ENCODE measurements around the gene CYP27B1. TPM values are rescaled to one million over a fixed set of nuclear protein-coding genes. Genes with fewer than 3 reads are reported as not detected.

Gene CYP27B1
- total and polyA plus RNA-seq, 2 donors (not counting 3 experiments of a cell fraction or from before 2014, with no cell fraction given) = 0.62 to 2.7 TPM

GRCh38 chr12:57735952-57736740, 30.7 kb downstream of the CYP27B1 start:
- dilution Hi-C loops (cut with MboI; ENCODE audit: extremely low pct_ligation_motif_present, low sequenced_read_pairs) (no loop called here), intact Hi-C loops (cut with micrococcal nuclease) (no loop called here)
- ChIA-PET CTCF (interaction anchor here (1.0 to 6.1 kb wide), 6 partner anchors 8 to 153 kb away, joined by 4 to 48 read pairs (median 7); partner anchors contain the start of gene TSPAN31), POLR2A (no interaction called here)
- BruUV-seq (replicated peaks) = no TSS peak
- Histone ChIP-seq H3K36me3 (ENCODE audit: control insufficient read depth in 2 of 2, extremely low read depth in 1 of 2, insufficient read depth in 2 of 2, low read length in 2 of 2) (no peaks in the 10 kb centered on the region), H3K4me3 (replicated peaks in 1 of 3; ENCODE audit: insufficient read depth in 1 of 3, low read depth in 1 of 3, low read length in 3 of 3) (no peak overlapping the region), H3K27ac (ENCODE audit: insufficient read depth, low read depth, low read length) (no peak overlapping the region), H4K20me1 (replicated peaks; ENCODE audit: control insufficient read depth, extremely low read depth, insufficient read depth, low read length) (no peaks in the 10 kb centered on the region), H3K4me1 (ENCODE audit: control insufficient read depth, extremely low read depth, insufficient read depth, low read length) (peaks cover 4% of the 10 kb centered on the region), H3K79me2 (ENCODE audit: control insufficient read depth, insufficient read depth, low read length) (no peaks in the 10 kb centered on the region), H3K4me2 (ENCODE audit: insufficient read depth, low read length) (no peak overlapping the region), H2AFZ (ENCODE audit: low read depth, low read length) (no peak overlapping the region), H3K9me1 (replicated peaks; ENCODE audit: control insufficient read depth, extremely low read depth, insufficient read depth, low read length) (no peaks in the 10 kb centered on the region), H3K27me3 (ENCODE audit: control insufficient read depth in 2 of 2, insufficient read depth in 2 of 2, low read length in 2 of 2) (peaks cover 80 to 84% of the 10 kb centered on the region in 2 experiments), H3K9me3 (replicated peaks; ENCODE audit: control insufficient read depth, insufficient read depth, low read length) (no peaks in the 10 kb centered on the region), H3K9ac (replicated peaks; ENCODE audit: extremely low read depth, insufficient read depth, low read length) (no peak overlapping the region)
- peak; percentile 48 for FAIRE-seq
- no peak for DNase-seq (ENCODE audit: low read depth, low spot score)
- no peak for TF ChIP-seq GATA2 (IDR thresholded peaks at IDR 0.05; ENCODE audit: insufficient read depth, insufficient read length, low read depth, low read length)
- TF ChIP-seq EZH2 (IDR thresholded peaks at IDR 0.05; ENCODE audit: borderline replicate concordance, low read depth, low read length, severe bottlenecking) = peak; percentile 58

- dilution Hi-C loops (cut with MboI; ENCODE audit: extremely low pct_ligation_motif_present, low sequenced_read_pairs) (no loop called here), intact Hi-C loops (cut with micrococcal nuclease) (no loop called here)
- Histone ChIP-seq H3K27ac (ENCODE audit: insufficient read depth, low read depth, low read length) (no peak overlapping the region), H3K79me2 (ENCODE audit: control insufficient read depth, insufficient read depth, low read length) (no peaks in the 10 kb centered on the region), H3K9me3 (replicated peaks; ENCODE audit: control insufficient read depth, insufficient read depth, low read length) (no peaks in the 10 kb centered on the region), H4K20me1 (replicated peaks; ENCODE audit: control insufficient read depth, extremely low read depth, insufficient read depth, low read length) (no peaks in the 10 kb centered on the region), H3K9ac (replicated peaks; ENCODE audit: extremely low read depth, insufficient read depth, low read length) (no peak overlapping the region), H3K27me3 (ENCODE audit: control insufficient read depth in 2 of 2, insufficient read depth in 2 of 2, low read length in 2 of 2) (peaks cover 76% of the 10 kb centered on the region in 2 experiments), H3K4me2 (ENCODE audit: insufficient read depth, low read length) (no peak overlapping the region), H3K36me3 (ENCODE audit: control insufficient read depth in 2 of 2, extremely low read depth in 1 of 2, insufficient read depth in 2 of 2, low read length in 2 of 2) (no peaks in the 10 kb centered on the region), H3K9me1 (replicated peaks; ENCODE audit: control insufficient read depth, extremely low read depth, insufficient read depth, low read length) (no peaks in the 10 kb centered on the region), H3K4me3 (replicated peaks in 1 of 3; ENCODE audit: insufficient read depth in 1 of 3, low read depth in 1 of 3, low read length in 3 of 3) (no peak overlapping the region), H3K4me1 (ENCODE audit: control insufficient read depth, extremely low read depth, insufficient read depth, low read length) (no peaks in the 10 kb centered on the region), H2AFZ (ENCODE audit: low read depth, low read length) (no peak overlapping the region)
- ChIA-PET POLR2A (no interaction called here), CTCF (interaction anchor here (1.0 to 6.1 kb wide), 4 partner anchors 9 to 152 kb away, joined by 5 to 48 read pairs (median 8); partner anchors contain the start of gene TSPAN31)
- FAIRE-seq (no peak), DNase-seq (ENCODE audit: low read depth, low spot score) (no peak)
- no peak for TF ChIP-seq MYC (IDR thresholded peaks at IDR 0.05; ENCODE audit: low read depth, low read length)
- no peak for TF ChIP-seq JUN (IDR thresholded peaks at IDR 0.05; ENCODE audit: borderline replicate concordance, insufficient read depth, insufficient read length, low read depth)
- TF ChIP-seq POLR2AphosphoS5 (IDR thresholded peaks at IDR 0.05; ENCODE audit: insufficient read depth, low read depth, low read length) = no peak
- TF ChIP-seq FOS (IDR thresholded peaks at IDR 0.05; ENCODE audit: borderline replicate concordance, insufficient read depth, low read length) = no peak
- no peak for TF ChIP-seq GATA2 (IDR thresholded peaks at IDR 0.05; ENCODE audit: insufficient read depth, insufficient read length, low read depth, low read length)
- TF ChIP-seq MAX (IDR thresholded peaks at IDR 0.05; ENCODE audit: insufficient read depth, insufficient read length) = no peak
- no peak for TF ChIP-seq POLR2A (IDR thresholded peaks at IDR 0.05; ENCODE audit: low read depth, low read length)
- TF ChIP-seq EZH2 (IDR thresholded peaks at IDR 0.05; ENCODE audit: borderline replicate concordance, low read depth, low read length, severe bottlenecking) = no peak
- BruUV-seq (replicated peaks) = no TSS peak
Observed at GRCh38 chr12:57735198-57735855, 31.6 kb downstream of the CYP27B1 start.

Data from endothelial cell of umbilical vein (primary cell).